IPS DF 6.9 (cell line): ENCODE results near the gene STOM.
"Not testable (repeated sequence)": the region's sequence is repeated elsewhere in the genome, so short reads cannot be mapped to it uniquely, and the experiment has no call there.

ENCODE experiments used
- DNase-seq: peaks from one replicate; pipeline ENCODE4 v3.0.0-alpha.2; 2013; ENCODE audit warnings: low read depth, low spot score
- H3K27ac ChIP-seq: one replicate; pipeline ENCODE4 v1.5.1; 2013; ENCODE audit warnings: low read length, control low read depth
- H3K27me3 ChIP-seq: 2 replicates; pipeline ENCODE4 v1.6.1; 2013; ENCODE audit warnings: mild to moderate bottlenecking, low read length; ENCODE audit not compliant: control insufficient read depth, insufficient read depth
- H3K36me3 ChIP-seq: 2 replicates; pipeline ENCODE4 v1.6.1; 2013; ENCODE audit warnings: low read length; ENCODE audit not compliant: control insufficient read depth, insufficient read depth
- H3K4me1 ChIP-seq: 2 replicates; pipeline ENCODE4 v1.6.1; 2013; ENCODE audit warnings: low read length; ENCODE audit not compliant: control insufficient read depth, insufficient read depth
- H3K4me3 ChIP-seq: 2 replicates; pipeline ENCODE4 v1.5.1; 2013; ENCODE audit warnings: mild to moderate bottlenecking, low read length
- H3K9me3 ChIP-seq: 2 replicates; pipeline ENCODE4 v1.6.1; 2013; ENCODE audit warnings: low read length, inconsistent platforms; ENCODE audit not compliant: control insufficient read depth, insufficient read depth
- WGBS: extraction: QIAGEN DNeasy Blood & Tissue Kit; methylation state at CpG from one replicate; pipeline ENCODE4 v1.1.7; 2013; ENCODE audit warnings: mixed read lengths, missing lambda C conversion rate; ENCODE audit not compliant: insufficient read length, insufficient coverage; 5-methylcytosine and 5-hydroxymethylcytosine counted together

Gene STOM

DNA sequence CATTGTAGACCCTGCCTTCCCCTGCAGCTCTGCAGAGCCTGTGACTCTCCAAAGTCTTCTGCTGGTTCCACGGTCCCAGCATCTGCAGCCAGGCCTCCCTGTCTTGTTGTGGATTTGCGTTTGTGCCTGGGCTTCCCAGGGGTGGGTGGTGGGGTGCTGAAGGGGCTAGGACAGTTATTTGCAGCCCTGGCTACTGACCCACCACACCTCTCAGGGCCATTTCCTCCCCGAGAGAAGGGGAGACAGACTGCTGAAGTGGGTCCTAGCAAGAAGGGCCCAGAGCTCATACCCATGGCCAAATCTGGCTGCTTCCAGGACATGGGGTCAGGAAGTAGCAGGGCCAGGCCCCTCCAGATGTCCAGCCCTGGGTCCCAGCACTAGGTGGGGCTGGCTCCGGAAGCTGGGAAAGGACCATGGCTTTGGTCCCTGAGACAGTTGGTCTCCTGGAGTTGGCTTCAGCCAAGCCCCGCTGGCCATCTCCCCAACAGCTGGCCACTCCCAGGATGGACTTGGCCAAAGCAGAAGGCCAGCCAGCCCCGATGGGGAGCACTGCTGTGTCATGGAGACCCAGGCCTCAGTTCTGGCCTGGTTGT is 75.8 kb downstream of the STOM start:
- Histone ChIP-seq H3K27me3 (peaks cover 1% of the 10 kb centered on the region; the same call in 1 of the 2 replicates), H3K4me3 (no peak overlapping the region), H3K9me3 (no peaks in the 10 kb centered on the region), H3K36me3 (no peaks in the 10 kb centered on the region), H3K4me1 (peaks cover 7% of the 10 kb centered on the region), H3K27ac (no peak overlapping the region)
- no peak for DNase-seq
- WGBS = no CpG with 5 or more reads among the region's 6 CpGs

DNA sequence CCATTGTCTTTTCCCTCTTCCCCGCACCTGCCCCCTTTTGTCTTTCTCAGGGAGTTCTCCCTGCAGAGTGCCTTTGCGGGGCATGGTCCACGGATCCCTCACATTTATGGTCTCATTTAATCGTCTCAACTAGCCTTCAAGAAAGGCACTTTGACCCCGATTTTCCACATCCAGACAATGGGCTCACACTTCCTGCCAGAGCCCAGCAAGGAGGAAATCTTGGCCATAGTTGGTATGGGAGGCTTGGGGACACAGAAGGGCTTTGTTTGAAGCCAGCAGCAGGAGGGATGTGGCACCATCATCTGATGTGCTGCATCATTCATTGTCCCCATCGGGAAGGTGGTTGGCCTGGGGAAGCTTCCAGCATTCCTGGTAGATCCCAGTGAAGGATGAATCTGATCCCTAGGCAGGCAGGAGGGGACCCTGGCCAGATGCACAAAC is 77.2 kb downstream of the STOM start:
- Histone ChIP-seq H3K9me3 (no peaks in the 10 kb centered on the region), H3K27ac (no peak overlapping the region), H3K4me1 (peaks cover 6% of the 10 kb centered on the region), H3K27me3 (peaks cover 1% of the 10 kb centered on the region; the same call in 1 of the 2 replicates), H3K36me3 (no peaks in the 10 kb centered on the region), H3K4me3 (no peak overlapping the region)
- WGBS = no CpG with 5 or more reads among the region's 6 CpGs
- no peak for DNase-seq

DNA sequence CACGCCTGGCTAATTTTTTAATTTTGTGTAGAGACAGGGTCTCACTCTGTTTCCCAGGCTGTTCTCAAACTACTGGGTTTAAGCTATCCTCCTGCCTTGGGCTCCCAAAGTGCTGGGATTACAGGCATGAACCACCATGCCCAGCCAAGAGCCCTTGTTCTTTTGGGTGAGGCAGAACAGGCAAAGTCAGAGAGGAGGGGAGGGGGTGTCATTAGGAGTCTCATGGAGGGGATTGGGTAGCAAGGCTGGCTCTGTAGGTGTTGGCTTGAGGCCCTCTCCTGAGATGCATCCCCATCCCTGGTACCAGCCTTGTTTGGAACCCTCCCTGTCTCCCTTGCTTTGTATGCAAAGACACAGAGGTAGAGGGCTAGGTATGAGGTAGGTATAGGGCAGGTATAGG is 78.0 kb downstream of the STOM start:
- WGBS = no CpG with 5 or more reads among the region's 1 CpG
- H3K36me3 ChIP-seq = no peaks in the 10 kb centered on the region
- H3K4me3 ChIP-seq = no peak overlapping the region
- H3K27me3 ChIP-seq = peaks cover 1% of the 10 kb centered on the region; the same call in 1 of the 2 replicates
- DNase-seq = no peak
- H3K27ac ChIP-seq = no peak overlapping the region
- H3K4me1 ChIP-seq = peaks cover 6% of the 10 kb centered on the region
- no peaks in the 10 kb centered on the region for H3K9me3 ChIP-seq

DNA sequence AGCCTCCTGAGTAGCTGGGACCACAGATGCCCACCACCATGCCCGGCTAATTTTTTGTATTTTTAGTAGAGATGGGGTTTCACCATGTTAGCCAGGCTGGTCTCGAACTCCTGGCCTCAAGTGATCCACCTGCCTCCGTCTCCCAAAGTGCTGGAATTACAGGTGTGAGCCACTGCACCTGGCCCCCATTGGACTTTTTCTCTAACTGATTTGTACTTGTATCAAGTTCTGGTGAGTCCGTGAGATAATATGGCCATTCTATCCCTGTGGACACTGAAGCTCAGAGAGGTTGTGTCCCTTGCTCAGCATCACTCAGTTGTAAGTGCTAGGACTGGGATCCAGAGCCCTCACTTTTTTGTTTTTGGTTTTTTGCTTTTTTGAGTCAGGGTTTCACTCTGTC is 78.5 kb downstream of the STOM start:
- H3K9me3 ChIP-seq, H3K27me3 ChIP-seq, H3K4me3 ChIP-seq, H3K36me3 ChIP-seq, DNase-seq, H3K27ac ChIP-seq, H3K4me1 ChIP-seq: not testable (repeated sequence)
- WGBS = no CpG with 5 or more reads among the region's 4 CpGs

DNA sequence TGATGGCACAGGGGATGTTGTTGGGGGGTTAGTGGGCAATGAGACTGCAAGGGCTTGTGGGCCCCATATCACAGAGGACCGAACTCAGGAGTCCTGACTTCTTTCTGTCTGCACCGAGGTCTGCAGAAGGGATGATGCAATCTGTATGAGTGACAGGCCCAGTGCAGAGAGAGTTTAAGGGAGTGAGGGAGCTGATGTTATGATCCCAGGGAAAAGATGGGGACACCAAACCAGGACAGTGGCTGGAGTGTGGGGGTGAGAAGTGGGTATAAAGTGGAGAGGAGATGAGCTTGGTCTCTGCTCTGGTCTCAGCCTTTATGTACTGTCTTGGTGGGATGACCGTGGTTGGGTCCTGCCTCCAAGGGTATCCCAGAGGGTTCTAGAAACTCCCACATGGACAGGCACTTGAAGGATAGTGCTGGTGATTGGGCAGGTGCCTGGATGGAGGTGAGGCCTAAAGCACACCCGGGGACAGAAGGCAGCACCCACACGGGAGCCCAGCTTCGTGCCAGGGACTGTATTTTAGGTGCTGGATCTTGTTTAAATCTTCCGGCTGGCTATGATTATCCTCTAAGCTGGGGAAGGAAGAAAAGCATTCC is 80.2 kb downstream of the STOM start:
- Histone ChIP-seq H3K4me1 (peaks cover 11% of the 10 kb centered on the region), H3K4me3 (no peak overlapping the region), H3K36me3 (no peaks in the 10 kb centered on the region), H3K27ac (no peak overlapping the region), H3K27me3 (peaks cover 16% of the 10 kb centered on the region; the same call in 1 of the 2 replicates), H3K9me3 (no peaks in the 10 kb centered on the region)
- no CpG with 5 or more reads among the region's 7 CpGs for WGBS
- no peak for DNase-seq

DNA sequence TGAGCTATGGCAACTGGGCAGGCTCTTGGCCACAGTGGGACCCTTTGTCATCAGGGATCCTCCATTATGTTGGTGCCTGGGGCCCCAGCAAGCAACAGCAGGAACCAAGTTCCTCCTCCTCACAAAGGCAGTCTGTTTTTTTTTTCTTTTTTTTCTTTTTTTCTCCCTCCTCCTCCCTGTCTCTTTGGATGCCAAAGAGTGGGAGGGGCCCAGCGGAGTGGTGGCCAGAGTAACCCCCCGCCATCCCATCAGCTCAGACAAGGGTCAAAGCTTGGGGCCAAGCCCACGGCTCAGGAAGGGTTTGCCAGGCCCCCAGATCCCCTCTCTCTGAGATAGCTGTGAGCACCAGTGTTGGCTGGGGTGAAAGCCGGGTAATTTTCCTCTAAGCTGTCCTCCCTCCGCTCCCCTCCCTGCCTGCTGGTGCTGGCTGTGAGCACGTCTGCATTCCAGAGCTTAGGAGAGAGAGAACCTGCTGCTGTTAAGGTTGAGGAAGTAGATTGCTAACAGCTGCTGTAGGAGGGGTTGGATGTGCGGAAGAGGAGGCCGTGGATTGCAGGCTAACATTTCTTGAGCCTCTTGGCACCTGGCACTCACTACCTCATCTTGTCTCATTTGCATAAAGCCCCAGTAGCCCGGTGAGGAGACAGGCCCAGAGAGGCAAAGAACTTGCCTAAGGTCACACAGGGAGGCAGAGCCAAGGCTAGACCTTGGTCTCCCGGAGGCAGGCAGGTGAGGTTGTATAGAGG is 80.9 kb downstream of the STOM start:
- Histone ChIP-seq H3K27me3 (peaks cover 23% of the 10 kb centered on the region), H3K27ac (no peak overlapping the region), H3K9me3 (no peaks in the 10 kb centered on the region), H3K4me1 (peaks cover 11% of the 10 kb centered on the region), H3K4me3 (no peak overlapping the region), H3K36me3 (no peaks in the 10 kb centered on the region)
- DNase-seq = no peak
- WGBS = no CpG with 5 or more reads among the region's 10 CpGs
